ENCODE results near the gene PC. TPM values are rescaled to one million over a fixed set of nuclear protein-coding genes. Genes with fewer than 3 reads are reported as not detected.
"Not testable (repeated sequence)": the region's sequence is repeated elsewhere in the genome, so short reads cannot be mapped to it uniquely, and the experiment has no call there.

The PC gene
- total and polyA plus RNA-seq, 9 of the 15 experiments (the other 6 are each of a cell fraction or from before 2014, with no cell fraction given): 0.94 to 38.0 (median 8.7) TPM

GRCh38 chr11:66962247-66962646 lies 4.1 kb upstream of the PC start:
- Histone ChIP-seq H3K9ac (ENCODE audit: insufficient read depth in 1 of 2, low read depth in 2 of 2, low read length in 2 of 2) (no peak overlapping the region), H3K4me2 (ENCODE audit: insufficient read depth, low read length) (no peak overlapping the region), H3K4me1 (replicated peaks in 1 of 2; ENCODE audit: control insufficient read depth in 2 of 2, insufficient read depth in 2 of 2, low read length in 2 of 2) (peaks cover 23 to 25% of the 10 kb centered on the region in 2 experiments), H3K27me3 (ENCODE audit: control insufficient read depth in 2 of 2, insufficient read depth in 2 of 2, low read length in 2 of 2) (no peaks in the 10 kb centered on the region), H3K27ac (ENCODE audit: extremely low read depth, low read depth, low read length) (no peak overlapping the region), H3K9me3 (replicated peaks; ENCODE audit: control insufficient read depth, insufficient read depth, low read depth, low read length) (no peaks in the 10 kb centered on the region), H2AFZ (ENCODE audit: low read depth, low read length) (no peak overlapping the region), H3K4me3 (no peak overlapping the region), H3K79me2 (ENCODE audit: control insufficient read depth, insufficient read depth, low read length) (peaks cover 3% of the 10 kb centered on the region; the same call in 1 of the 3 replicates), H3K36me3 (ENCODE audit: control insufficient read depth, insufficient read depth, low read length) (no peaks in the 10 kb centered on the region; the same call in 2 of the 3 replicates), H3K9me1 (ENCODE audit: control insufficient read depth, insufficient read depth, low read length) (peaks cover 4% of the 10 kb centered on the region), H4K20me1 (replicated peaks; ENCODE audit: control insufficient read depth, insufficient read depth, low read length) (no peaks in the 10 kb centered on the region)
- ChIA-PET CTCF (ENCODE audit: low intra/inter-chr PET ratio) (no interaction called here), POLR2A (interaction anchor here (0.5 kb wide), 1 partner anchor 322 kb away, joined by 3 read pairs; no protein-coding TSS in a partner anchor)
- no TSS peak for BruUV-seq (replicated peaks)
- intact Hi-C loops (cut with micrococcal nuclease): no loop called here
- FAIRE-seq (no peak), ATAC-seq (no peak), DNase-seq (ENCODE audit: extremely low read depth in 1 of 4, low spot score in 3 of 4) (no peak)
- in situ Hi-C loops (cut with MboI): no loop called here
- 86% methylated on average over 1 of the region's 2 CpGs for WGBS (ENCODE audit: insufficient coverage, low coverage, missing lambda C conversion rate)
- no peak for TF ChIP-seq POLR3G (IDR thresholded peaks at IDR 0.05; ENCODE audit: extremely low read depth, insufficient read length, insufficient replicate concordance)

- H3K27me3 ChIP-seq (ENCODE audit: control insufficient read depth in 2 of 2, insufficient read depth in 2 of 2, low read length in 2 of 2); H3K4me3 ChIP-seq; H3K27ac ChIP-seq (ENCODE audit: extremely low read depth, low read depth, low read length); H3K4me2 ChIP-seq (ENCODE audit: insufficient read depth, low read length); FAIRE-seq; CTCF ChIA-PET (ENCODE audit: low intra/inter-chr PET ratio); H3K9ac ChIP-seq (ENCODE audit: insufficient read depth in 1 of 2, low read depth in 2 of 2, low read length in 2 of 2); POLR2A ChIA-PET; ATAC-seq; H3K79me2 ChIP-seq (ENCODE audit: control insufficient read depth, insufficient read depth, low read length); BruUV-seq (replicated peaks); H2AFZ ChIP-seq (ENCODE audit: low read depth, low read length); intact Hi-C loops (cut with micrococcal nuclease); H3K9me3 ChIP-seq (replicated peaks; ENCODE audit: control insufficient read depth, insufficient read depth, low read depth, low read length); H3K36me3 ChIP-seq (ENCODE audit: control insufficient read depth, insufficient read depth, low read length); H3K9me1 ChIP-seq (ENCODE audit: control insufficient read depth, insufficient read depth, low read length); DNase-seq (ENCODE audit: extremely low read depth in 1 of 4, low spot score in 3 of 4); H4K20me1 ChIP-seq (replicated peaks; ENCODE audit: control insufficient read depth, insufficient read depth, low read length); in situ Hi-C loops (cut with MboI): not testable (repeated sequence)
- 56% methylated on average over 4 of the region's 5 CpGs for WGBS (ENCODE audit: insufficient coverage, low coverage, missing lambda C conversion rate)
- H3K4me1 ChIP-seq (replicated peaks in 1 of 2; ENCODE audit: control insufficient read depth in 2 of 2, insufficient read depth in 2 of 2, low read length in 2 of 2): peaks cover 25 to 26% of the 10 kb centered on the region in 2 experiments
- TF ChIP-seq ZNF121 (CRISPR knock-in tag; conservative IDR thresholded peaks at IDR 0.05) (peak; percentile 76), BCOR (IDR thresholded peaks at IDR 0.05) (0 out of 2 replicates have a peak, but pooled peaks have one; percentile 40)
Observed at GRCh38 chr11:66961691-66962213, 3.6 kb upstream of the PC start.
